ENCODE data around the gene MYO1D.
A peak's percentile ranks its signal among the peaks of the same experiment; 100 is the strongest.

MYO1D gene

GRCh38 chr17:32546031-32546444 is 330.9 kb downstream of the MYO1D start:
- no peak for DNase-seq
- in situ Hi-C loops (cut with HindIII; ENCODE audit: low pct_ligation_motif_present, low sequenced_read_pairs) = no loop called here
- H3K27ac ChIP-seq = no peak overlapping the region

GRCh38 chr17:32542186-32542585 is 334.7 kb downstream of the MYO1D start:
- DNase-seq = no peak
- Histone ChIP-seq H3K36me3 (replicated peaks) (no peaks in the 10 kb centered on the region), H3K27me3 (replicated peaks) (no peaks in the 10 kb centered on the region), H3K27ac (no peak overlapping the region), H3K4me3 (ENCODE audit: low read depth, low read length) (no peak overlapping the region)
- in situ Hi-C loops (cut with HindIII; ENCODE audit: low pct_ligation_motif_present, low sequenced_read_pairs) = no loop called here
- no peak for TF ChIP-seq CTCF (IDR thresholded peaks at IDR 0.05; ENCODE audit: low read depth, low read length, missing control alignments)

More at GRCh38 chr17:32546031-32546444, 330.9 kb downstream of the MYO1D start:
- H3K4me3 ChIP-seq (ENCODE audit: low read depth, low read length) = no peak overlapping the region
- no peaks in the 10 kb centered on the region for H3K36me3 ChIP-seq (replicated peaks)
- no peaks in the 10 kb centered on the region for H3K27me3 ChIP-seq (replicated peaks)
- TF ChIP-seq CTCF (IDR thresholded peaks at IDR 0.05; ENCODE audit: low read depth, low read length, missing control alignments) = no peak

GRCh38 chr17:32541640-32542039 is 335.3 kb downstream of the MYO1D start:
- Histone ChIP-seq H3K27ac (no peak overlapping the region), H3K36me3 (replicated peaks) (no peaks in the 10 kb centered on the region), H3K27me3 (replicated peaks) (no peaks in the 10 kb centered on the region), H3K4me3 (ENCODE audit: low read depth, low read length) (no peak overlapping the region)
- TF ChIP-seq CTCF (IDR thresholded peaks at IDR 0.05; ENCODE audit: low read depth, low read length, missing control alignments) = no peak
- DNase-seq = no peak
- in situ Hi-C loops (cut with HindIII; ENCODE audit: low pct_ligation_motif_present, low sequenced_read_pairs) = no loop called here

GRCh38 chr17:32536736-32537643 is 339.9 kb downstream of the MYO1D start:
- no peak for TF ChIP-seq CTCF (IDR thresholded peaks at IDR 0.05; ENCODE audit: low read depth, low read length, missing control alignments)
- no peak overlapping the region for H3K4me3 ChIP-seq (ENCODE audit: low read depth, low read length)
- no peaks in the 10 kb centered on the region for H3K36me3 ChIP-seq (replicated peaks)
- peak; percentile 63 for DNase-seq
- in situ Hi-C loops (cut with HindIII; ENCODE audit: low pct_ligation_motif_present, low sequenced_read_pairs) = no loop called here
- no peak overlapping the region for H3K27ac ChIP-seq
- H3K27me3 ChIP-seq (replicated peaks) = no peaks in the 10 kb centered on the region

- no peaks in the 10 kb centered on the region for H3K27me3 ChIP-seq (replicated peaks)
- no peak overlapping the region for H3K27ac ChIP-seq
- H3K4me3 ChIP-seq (ENCODE audit: low read depth, low read length) = no peak overlapping the region
- H3K36me3 ChIP-seq (replicated peaks) = no peaks in the 10 kb centered on the region
- TF ChIP-seq CTCF (IDR thresholded peaks at IDR 0.05; ENCODE audit: low read depth, low read length, missing control alignments) = no peak
- in situ Hi-C loops (cut with HindIII; ENCODE audit: low pct_ligation_motif_present, low sequenced_read_pairs) = no loop called here
- no peak for DNase-seq
Measured at GRCh38 chr17:32533296-32533695, 343.6 kb downstream of the MYO1D start.

All from brain microvascular endothelial cell (primary cell).